GM12878 (cell line): ENCODE measurements around the gene PCSK5. TPM values are rescaled to one million over a fixed set of nuclear protein-coding genes. Genes with fewer than 3 reads are reported as not detected.

ENCODE experiments used
- ATAC-seq: fragments of 200-7000 bp; cut with Tn5 transposase; 3 replicates; pipeline ENCODE4 v1.9.1; 2020; ENCODE audit warnings: mild to moderate bottlenecking, moderate library complexity
- BruUV-seq: library from RNA; stranded (reverse); fragments of 400-500 nt; replicated peaks from 2 replicates; lab custom pipeline; 2021; lab: Mats Ljungman, UMichigan
- CTCF ChIA-PET: fragments of 300-600 bp; sonication (Branson Sonifier 250); formaldehyde crosslinking; extraction: SDS; loops from one replicate; lab custom pipeline; 2021; ENCODE audit warnings: inconsistent platforms; lab: Yijun Ruan, JAX
- POLR2A ChIA-PET: fragments of 350-600 bp; formaldehyde crosslinking; extraction: SDS; loops from one replicate; lab custom pipeline; 2021; ENCODE audit warnings: inconsistent platforms; lab: Charles Lee
- RAD21 ChIA-PET: fragments of 300-600 bp; sonication (Branson Sonifier 250); formaldehyde crosslinking; loops from one replicate; lab custom pipeline; 2023; ENCODE audit warnings: antibody characterized with exemption; ENCODE audit not compliant: unreplicated experiment; lab: Charles Lee
- SMC1A ChIA-PET: fragments of 300-600 bp; sonication (Branson Sonifier 250); formaldehyde crosslinking; loops from one replicate; lab custom pipeline; 2023; ENCODE audit not compliant: unreplicated experiment, uncharacterized antibody; lab: Charles Lee
- DNase-seq: peaks from one replicate; pipeline ENCODE4 v3.0.0-alpha.2; 2011; ENCODE audit warnings: low read depth, low spot score
- FAIRE-seq: peaks from 3 replicates; lab custom pipeline; 2011; peaks lifted over from hg19 to GRCh38; lab: Jason Lieb, UNC
- H2AFZ ChIP-seq: 2 replicates; pipeline ENCODE4 v1.6.0; 2011; ENCODE audit warnings: low read depth, low read length, control low read depth; ENCODE audit not compliant: control insufficient read depth
- H3K27ac ChIP-seq: 2 replicates; pipeline ENCODE4 v1.5.1; 2011; ENCODE audit warnings: control low read depth; ENCODE audit not compliant: control insufficient read depth, insufficient read depth
- H3K27me3 ChIP-seq, 2 experiments: replicated peaks in 1 of 2; 2 replicates each; pipeline versions ENCODE4 v1.6.0 to v1.6.1; 2011; ENCODE audit warnings: low read length in 1 of 2; ENCODE audit not compliant: control insufficient read depth in 2 of 2, insufficient read depth in 2 of 2
- H3K36me3 ChIP-seq, 2 experiments: 2 replicates each; pipeline ENCODE4 v1.5.1; 2011; ENCODE audit warnings: low read length in 1 of 2; ENCODE audit not compliant: control insufficient read depth in 2 of 2, insufficient read depth in 2 of 2
- H3K4me1 ChIP-seq: 2 replicates; pipeline ENCODE4 v1.6.1; 2011; ENCODE audit warnings: mild to moderate bottlenecking, low read length, moderate library complexity, mixed read lengths; ENCODE audit not compliant: control insufficient read depth, insufficient read depth
- H3K4me2 ChIP-seq: 2 replicates; pipeline ENCODE4 v1.6.0; 2011; ENCODE audit warnings: control low read depth; ENCODE audit not compliant: control insufficient read depth, insufficient read depth
- H3K4me3 ChIP-seq: fragments of 200-600 bp; sonication (generic); 2 replicates; pipeline ENCODE4 v1.5.1; 2016
- H3K79me2 ChIP-seq: 2 replicates; pipeline ENCODE4 v1.6.0; 2011; ENCODE audit warnings: low read length; ENCODE audit not compliant: control insufficient read depth, insufficient read depth
- H3K9ac ChIP-seq: 2 replicates; pipeline ENCODE4 v1.8.0; 2011; ENCODE audit warnings: low read length, control low read depth, mixed read lengths; ENCODE audit not compliant: control insufficient read depth, insufficient read depth
- H3K9me3 ChIP-seq: replicated peaks from 3 replicates; pipeline ENCODE4 v1.5.1; 2011; ENCODE audit warnings: mild to moderate bottlenecking, low read length; ENCODE audit not compliant: control insufficient read depth, insufficient read depth
- H4K20me1 ChIP-seq: 2 replicates; pipeline ENCODE4 v1.6.0; 2011; ENCODE audit not compliant: control insufficient read depth, insufficient read depth
- FOS ChIP-seq: IDR thresholded peaks from 3 replicates; pipeline ENCODE4 v1.6.1; 2011; ENCODE audit warnings: borderline replicate concordance; ENCODE audit not compliant: insufficient read length; ENCODE audit errors: extremely low read depth
- JUNB ChIP-seq: IDR thresholded peaks from 2 replicates; pipeline ENCODE4 v1.6.1; 2016; ENCODE audit warnings: antibody characterized with exemption, mild to moderate bottlenecking
- RCOR1 ChIP-seq: conservative IDR thresholded peaks from 2 replicates; pipeline ENCODE4 v1.6.1; 2012; ENCODE audit warnings: low read depth, low read length, improper control_type of control experiment
- WRNIP1 ChIP-seq: IDR thresholded peaks from 2 replicates; pipeline ENCODE4 v1.6.1; 2011; ENCODE audit warnings: low read depth, low read length, improper control_type of control experiment, borderline replicate concordance
- ZNF622 ChIP-seq: fragments of 450-650 bp; IDR thresholded peaks from 2 replicates; pipeline ENCODE4 v1.6.1; 2017; ENCODE audit warnings: mild to moderate bottlenecking, inconsistent platforms
- WGBS: methylation state at CpG from one replicate; pipeline ENCODE4 v1.1.6; 2016; ENCODE audit warnings: low lambda C conversion rate; ENCODE audit not compliant: insufficient replicate concordance, insufficient coverage; ENCODE audit errors: missing lambda C conversion rate; 5-methylcytosine and 5-hydroxymethylcytosine counted together
- in situ Hi-C: fragments of 300-500 bp; cut with MboI; formaldehyde crosslinking; loops from 9 replicates; pipeline ENCODE4 v1.14.3; 2018; ENCODE audit warnings: mixed read lengths
- intact Hi-C: fragments of 100-400 bp; cut with micrococcal nuclease; formaldehyde crosslinking; loops from one replicate; pipeline ENCODE4 v1.14.2; 2022; ENCODE audit not compliant: unreplicated experiment
- polyA plus RNA-seq, 11 experiments: library from polyadenylated mRNA; depleted of rRNA in 4 of 11; unstranded in 6 of 11; stranded (reverse) in 5 of 11; fragments of >200 nt; fragmentation: Nextera tagmentation in 4 of 11; fragmentation: Illumina TruSeq in 1 of 11; extraction: Ambion mirVana in 4 of 11; extraction: Trizol in 1 of 11; gene quantifications; 1 replicate in 1 of 11; 2 replicates in 10 of 11; pipeline versions ENCODE4 v1.2.1 to v1.2.3, GENCODE V29; 2011 to 2016; ENCODE audit warnings: inconsistent platforms in 2 of 11, missing spikeins in 2 of 11, low read depth in 1 of 11
- total RNA-seq, 4 experiments: library from RNA; depleted of rRNA in 3 of 4; stranded (reverse); fragments of >200 nt in 3 of 4; fragmentation: Illumina TruSeq in 1 of 4; extraction: Trizol in 1 of 4; gene quantifications; 2 replicates each; pipeline versions ENCODE4 v1.2.1 to v1.2.3, GENCODE V29; 2013 to 2021
- TF ChIP-seq, protein P1 (sequence below): fragments of 450-650 bp; IDR thresholded peaks from 2 replicates; pipeline ENCODE4 v1.6.1; 2017; ENCODE audit warnings: antibody characterized with exemption, mild to moderate bottlenecking, moderate library complexity
- TF ChIP-seq, protein P2 (sequence below): IDR thresholded peaks from 2 replicates; pipeline ENCODE4 v1.6.1; 2012; ENCODE audit warnings: low read length, inconsistent platforms
- TF ChIP-seq, protein P3 (sequence below): fragments of 450-650 bp; IDR thresholded peaks from 2 replicates; pipeline ENCODE4 v1.6.1; 2016; ENCODE audit warnings: mild to moderate bottlenecking
- TF ChIP-seq, protein P4 (sequence below): fragments of 450-650 bp; IDR thresholded peaks from 2 replicates; pipeline ENCODE4 v1.6.1; 2017; ENCODE audit warnings: borderline replicate concordance

PCSK5 gene
- total and polyA plus RNA-seq, 10 of the 15 experiments (the other 5 are each of a cell fraction or from before 2014, with no cell fraction given): 0.01 to 0.13 (median 0.04) TPM; not detected in 3

DNA sequence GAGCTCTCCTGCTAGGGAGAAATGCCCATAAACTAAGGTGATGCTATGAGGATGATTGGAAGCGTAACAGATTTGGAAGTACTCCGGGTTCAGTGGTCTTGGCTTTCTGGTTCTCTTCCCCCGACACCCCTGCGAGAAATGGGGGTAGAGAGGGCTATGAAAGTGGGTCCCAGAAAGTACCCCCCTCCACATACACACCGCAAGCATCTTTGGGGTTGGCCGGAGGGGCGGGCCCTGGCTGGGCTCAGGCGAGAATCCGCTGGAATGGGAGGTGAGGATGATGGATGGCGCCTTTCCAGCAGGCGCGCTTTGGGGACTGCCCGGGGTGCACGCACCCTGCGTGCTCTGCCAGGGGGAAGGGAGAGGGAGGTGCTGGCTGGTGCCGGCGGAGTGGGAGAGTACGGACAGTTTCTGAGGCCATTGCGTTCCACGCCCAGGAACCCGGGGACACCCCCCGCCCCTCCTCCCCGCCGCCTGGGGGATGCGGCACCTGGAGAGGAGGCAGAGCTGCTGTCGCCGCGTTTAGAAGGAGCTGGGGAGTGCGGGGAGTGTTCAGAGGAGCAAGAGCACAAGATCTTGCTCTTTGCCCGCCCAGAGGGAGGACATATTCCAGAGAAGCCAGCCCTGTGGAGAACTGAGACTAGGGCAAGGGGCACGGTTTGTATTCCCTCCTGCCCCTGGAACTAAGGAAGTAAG, 1.9 kb downstream of the PCSK5 start:
- H3K27ac ChIP-seq: no peak overlapping the region
- H3K9me3 ChIP-seq: no peaks in the 10 kb centered on the region
- no peak overlapping the region for H3K4me2 ChIP-seq
- H3K4me1 ChIP-seq: no peaks in the 10 kb centered on the region
- H2AFZ ChIP-seq: no peak overlapping the region
- H3K36me3 ChIP-seq: no peaks in the 10 kb centered on the region
- intact Hi-C loops: no loop called here
- H4K20me1 ChIP-seq: no peaks in the 10 kb centered on the region
- DNase-seq (no peak), ATAC-seq (no peak), FAIRE-seq (no peak)
- ChIA-PET POLR2A (no interaction called here), RAD21 (no interaction called here), SMC1A (no interaction called here), CTCF (no interaction called here)
- TF ChIP-seq WRNIP1: no peak
- TF ChIP-seq ZNF622: no peak
- TF ChIP-seq JUNB: no peak
- no peak overlapping the region for H3K9ac ChIP-seq
- BruUV-seq: no TSS peak
- H3K27me3 ChIP-seq: peaks cover 0 to 13% of the 10 kb centered on the region in 2 experiments
- WGBS: 16% methylated on average over 29 of the region's 31 CpGs
- no peak overlapping the region for H3K4me3 ChIP-seq
- in situ Hi-C loops: no loop called here
- H3K79me2 ChIP-seq: no peaks in the 10 kb centered on the region

DNA sequence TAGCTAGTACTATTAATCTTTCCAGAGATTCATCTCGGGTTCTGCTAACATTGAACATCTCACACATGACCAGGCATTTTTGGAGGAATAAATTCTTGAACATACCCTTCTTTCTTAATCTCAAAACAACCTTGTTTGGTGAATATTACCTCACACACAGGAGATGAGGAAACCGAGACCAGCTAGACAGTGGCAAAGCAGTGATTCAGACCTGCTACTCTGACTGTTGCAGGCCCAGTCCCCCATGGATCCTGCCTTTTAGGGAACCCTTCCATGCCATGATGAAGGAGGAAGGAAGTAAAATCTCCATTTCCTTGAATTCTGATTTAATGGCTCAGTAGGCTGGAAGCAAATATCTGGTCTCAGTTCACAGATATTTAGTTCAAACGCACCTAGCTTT, 2.6 kb downstream of the PCSK5 start:
- no TSS peak for BruUV-seq
- ChIA-PET SMC1A (no interaction called here), POLR2A (no interaction called here), RAD21 (no interaction called here), CTCF (interaction anchor here (1.7 kb wide), 1 partner anchor 27 kb away, joined by 6 read pairs; no protein-coding TSS in a partner anchor)
- intact Hi-C loops (no loop called here), in situ Hi-C loops (no loop called here)
- H3K27ac ChIP-seq: no peak overlapping the region
- no peaks in the 10 kb centered on the region for H3K4me1 ChIP-seq
- H3K27me3 ChIP-seq: peaks cover 0 to 13% of the 10 kb centered on the region in 2 experiments
- H3K9me3 ChIP-seq: no peaks in the 10 kb centered on the region
- ATAC-seq: no peak
- 28% methylated on average over 3 of the region's 3 CpGs for WGBS
- no peaks in the 10 kb centered on the region for H3K36me3 ChIP-seq
- no peak overlapping the region for H3K4me3 ChIP-seq
- no peak for DNase-seq
- H4K20me1 ChIP-seq: no peaks in the 10 kb centered on the region
- no peaks in the 10 kb centered on the region for H3K79me2 ChIP-seq
- no peak overlapping the region for H2AFZ ChIP-seq
- no peak overlapping the region for H3K4me2 ChIP-seq
- FAIRE-seq: no peak
- no peak overlapping the region for H3K9ac ChIP-seq
- TF ChIP-seq, protein P1, sequence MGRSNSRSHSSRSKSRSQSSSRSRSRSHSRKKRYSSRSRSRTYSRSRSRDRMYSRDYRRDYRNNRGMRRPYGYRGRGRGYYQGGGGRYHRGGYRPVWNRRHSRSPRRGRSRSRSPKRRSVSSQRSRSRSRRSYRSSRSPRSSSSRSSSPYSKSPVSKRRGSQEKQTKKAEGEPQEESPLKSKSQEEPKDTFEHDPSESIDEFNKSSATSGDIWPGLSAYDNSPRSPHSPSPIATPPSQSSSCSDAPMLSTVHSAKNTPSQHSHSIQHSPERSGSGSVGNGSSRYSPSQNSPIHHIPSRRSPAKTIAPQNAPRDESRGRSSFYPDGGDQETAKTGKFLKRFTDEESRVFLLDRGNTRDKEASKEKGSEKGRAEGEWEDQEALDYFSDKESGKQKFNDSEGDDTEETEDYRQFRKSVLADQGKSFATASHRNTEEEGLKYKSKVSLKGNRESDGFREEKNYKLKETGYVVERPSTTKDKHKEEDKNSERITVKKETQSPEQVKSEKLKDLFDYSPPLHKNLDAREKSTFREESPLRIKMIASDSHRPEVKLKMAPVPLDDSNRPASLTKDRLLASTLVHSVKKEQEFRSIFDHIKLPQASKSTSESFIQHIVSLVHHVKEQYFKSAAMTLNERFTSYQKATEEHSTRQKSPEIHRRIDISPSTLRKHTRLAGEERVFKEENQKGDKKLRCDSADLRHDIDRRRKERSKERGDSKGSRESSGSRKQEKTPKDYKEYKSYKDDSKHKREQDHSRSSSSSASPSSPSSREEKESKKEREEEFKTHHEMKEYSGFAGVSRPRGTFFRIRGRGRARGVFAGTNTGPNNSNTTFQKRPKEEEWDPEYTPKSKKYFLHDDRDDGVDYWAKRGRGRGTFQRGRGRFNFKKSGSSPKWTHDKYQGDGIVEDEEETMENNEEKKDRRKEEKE: no peak
- TF ChIP-seq, protein P2, sequence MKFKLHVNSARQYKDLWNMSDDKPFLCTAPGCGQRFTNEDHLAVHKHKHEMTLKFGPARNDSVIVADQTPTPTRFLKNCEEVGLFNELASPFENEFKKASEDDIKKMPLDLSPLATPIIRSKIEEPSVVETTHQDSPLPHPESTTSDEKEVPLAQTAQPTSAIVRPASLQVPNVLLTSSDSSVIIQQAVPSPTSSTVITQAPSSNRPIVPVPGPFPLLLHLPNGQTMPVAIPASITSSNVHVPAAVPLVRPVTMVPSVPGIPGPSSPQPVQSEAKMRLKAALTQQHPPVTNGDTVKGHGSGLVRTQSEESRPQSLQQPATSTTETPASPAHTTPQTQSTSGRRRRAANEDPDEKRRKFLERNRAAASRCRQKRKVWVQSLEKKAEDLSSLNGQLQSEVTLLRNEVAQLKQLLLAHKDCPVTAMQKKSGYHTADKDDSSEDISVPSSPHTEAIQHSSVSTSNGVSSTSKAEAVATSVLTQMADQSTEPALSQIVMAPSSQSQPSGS: no peak
- no peak for TF ChIP-seq RCOR1
- TF ChIP-seq, protein P3, sequence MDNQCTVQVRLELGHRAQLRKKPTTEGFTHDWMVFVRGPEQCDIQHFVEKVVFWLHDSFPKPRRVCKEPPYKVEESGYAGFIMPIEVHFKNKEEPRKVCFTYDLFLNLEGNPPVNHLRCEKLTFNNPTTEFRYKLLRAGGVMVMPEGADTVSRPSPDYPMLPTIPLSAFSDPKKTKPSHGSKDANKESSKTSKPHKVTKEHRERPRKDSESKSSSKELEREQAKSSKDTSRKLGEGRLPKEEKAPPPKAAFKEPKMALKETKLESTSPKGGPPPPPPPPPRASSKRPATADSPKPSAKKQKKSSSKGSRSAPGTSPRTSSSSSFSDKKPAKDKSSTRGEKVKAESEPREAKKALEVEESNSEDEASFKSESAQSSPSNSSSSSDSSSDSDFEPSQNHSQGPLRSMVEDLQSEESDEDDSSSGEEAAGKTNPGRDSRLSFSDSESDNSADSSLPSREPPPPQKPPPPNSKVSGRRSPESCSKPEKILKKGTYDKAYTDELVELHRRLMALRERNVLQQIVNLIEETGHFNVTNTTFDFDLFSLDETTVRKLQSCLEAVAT: no peak
- TF ChIP-seq FOS: no peak
- TF ChIP-seq, protein P4, sequence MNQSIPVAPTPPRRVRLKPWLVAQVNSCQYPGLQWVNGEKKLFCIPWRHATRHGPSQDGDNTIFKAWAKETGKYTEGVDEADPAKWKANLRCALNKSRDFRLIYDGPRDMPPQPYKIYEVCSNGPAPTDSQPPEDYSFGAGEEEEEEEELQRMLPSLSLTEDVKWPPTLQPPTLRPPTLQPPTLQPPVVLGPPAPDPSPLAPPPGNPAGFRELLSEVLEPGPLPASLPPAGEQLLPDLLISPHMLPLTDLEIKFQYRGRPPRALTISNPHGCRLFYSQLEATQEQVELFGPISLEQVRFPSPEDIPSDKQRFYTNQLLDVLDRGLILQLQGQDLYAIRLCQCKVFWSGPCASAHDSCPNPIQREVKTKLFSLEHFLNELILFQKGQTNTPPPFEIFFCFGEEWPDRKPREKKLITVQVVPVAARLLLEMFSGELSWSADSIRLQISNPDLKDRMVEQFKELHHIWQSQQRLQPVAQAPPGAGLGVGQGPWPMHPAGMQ: no peak
